H1 (cell line): Measurements from ENCODE around the gene KCTD10. TPM values are rescaled to one million over a fixed set of nuclear protein-coding genes. Genes with fewer than 3 reads are reported as not detected.

ENCODE experiments used
- CHD1 ChIP-seq: IDR thresholded peaks from 2 replicates; pipeline ENCODE4 v1.6.1; 2012; ENCODE audit warnings: low read depth, low read length, improper control_type of control experiment
- E2F6 ChIP-seq: IDR thresholded peaks from 2 replicates; pipeline ENCODE4 v1.6.1; 2012; ENCODE audit warnings: inconsistent platforms
- FOSL1 ChIP-seq: IDR thresholded peaks from 2 replicates; pipeline ENCODE4 v1.6.1; 2011; ENCODE audit warnings: mild to moderate bottlenecking, low read depth, low read length, moderate library complexity; ENCODE audit not compliant: insufficient read depth
- KDM5A ChIP-seq: fragments of 200-600 bp; IDR thresholded peaks from 2 replicates; pipeline ENCODE4 v1.7.1; 2012; ENCODE audit warnings: mild to moderate bottlenecking, low read length, inconsistent platforms, mixed read lengths
- RAD21 ChIP-seq, 2 experiments: IDR thresholded peaks in 1 of 2; conservative IDR thresholded peaks in 1 of 2; 2 replicates each; pipeline ENCODE4 v1.6.1; 2011; ENCODE audit warnings: low read depth in 2 of 2, low read length in 2 of 2, improper control_type of control experiment in 1 of 2, inconsistent platforms in 1 of 2, mild to moderate bottlenecking in 1 of 2, moderate library complexity in 1 of 2
- RXRA ChIP-seq: IDR thresholded peaks from 2 replicates; pipeline ENCODE4 v1.6.1; 2011; ENCODE audit warnings: low read depth, mild to moderate bottlenecking, low read length, moderate library complexity; ENCODE audit not compliant: insufficient read depth
- SP2 ChIP-seq: IDR thresholded peaks from 2 replicates; pipeline ENCODE4 v1.6.1; 2012; ENCODE audit warnings: mild to moderate bottlenecking, low read length, inconsistent platforms
- ZNF274 ChIP-seq: IDR thresholded peaks from 2 replicates; pipeline ENCODE4 v1.7.0; 2012; ENCODE audit warnings: low read length, borderline replicate concordance; ENCODE audit errors: extremely low read depth
- polyA plus RNA-seq, 7 experiments: library from polyadenylated mRNA; depleted of rRNA in 3 of 7; stranded (reverse) in 5 of 7; unstranded in 2 of 7; fragments of >200 nt in 5 of 7; fragments of 200-250 nt in 2 of 7; gene quantifications; 1 replicate in 5 of 7; 2 replicates in 1 of 7; 4 replicates in 1 of 7; pipeline versions ENCODE4 v1.2.1 to v1.2.3, GENCODE V29; 2011 to 2013; ENCODE audit warnings: missing spikeins in 2 of 7, mixed read lengths in 2 of 7
- total RNA-seq: library from RNA; stranded (reverse); fragmentation: NEBNext Ultra II Directional; extraction: Animal tissue kit (Norgen Biotek cat#: 25700); gene quantifications from 2 replicates; pipeline ENCODE4 v1.2.1, GENCODE V29; 2021
- TF ChIP-seq, protein P1 (sequence below), 3 experiments: IDR thresholded peaks; 1 replicate in 2 of 3; 2 replicates in 1 of 3; pipeline versions ENCODE4 v1.5.1 to v1.6.1; 2011; ENCODE audit warnings: low read length in 3 of 3, mild to moderate bottlenecking in 3 of 3, inconsistent platforms in 2 of 3, low read depth in 1 of 3, moderate library complexity in 1 of 3; ENCODE audit not compliant: insufficient read depth in 1 of 3; ENCODE audit errors: control extremely low read depth in 1 of 3

Gene KCTD10
- total and polyA plus RNA-seq, 2 of the 8 experiments (the other 6 are each of a cell fraction or from before 2014, with no cell fraction given): 45.3 to 52.4 TPM

GRCh38 chr12:109489016-109489954, 12.2 kb upstream of the KCTD10 start (continued):
- TF ChIP-seq RAD21 (IDR thresholded peaks at IDR 0.05 in 1 of 2, conservative IDR thresholded peaks at IDR 0.05 in 1 of 2; ENCODE audit: low read depth in 2 of 2, low read length in 2 of 2): no peak
- TF ChIP-seq CHD1: no peak
- no peak for TF ChIP-seq E2F6
- no peak for TF ChIP-seq KDM5A
- TF ChIP-seq, protein P1, sequence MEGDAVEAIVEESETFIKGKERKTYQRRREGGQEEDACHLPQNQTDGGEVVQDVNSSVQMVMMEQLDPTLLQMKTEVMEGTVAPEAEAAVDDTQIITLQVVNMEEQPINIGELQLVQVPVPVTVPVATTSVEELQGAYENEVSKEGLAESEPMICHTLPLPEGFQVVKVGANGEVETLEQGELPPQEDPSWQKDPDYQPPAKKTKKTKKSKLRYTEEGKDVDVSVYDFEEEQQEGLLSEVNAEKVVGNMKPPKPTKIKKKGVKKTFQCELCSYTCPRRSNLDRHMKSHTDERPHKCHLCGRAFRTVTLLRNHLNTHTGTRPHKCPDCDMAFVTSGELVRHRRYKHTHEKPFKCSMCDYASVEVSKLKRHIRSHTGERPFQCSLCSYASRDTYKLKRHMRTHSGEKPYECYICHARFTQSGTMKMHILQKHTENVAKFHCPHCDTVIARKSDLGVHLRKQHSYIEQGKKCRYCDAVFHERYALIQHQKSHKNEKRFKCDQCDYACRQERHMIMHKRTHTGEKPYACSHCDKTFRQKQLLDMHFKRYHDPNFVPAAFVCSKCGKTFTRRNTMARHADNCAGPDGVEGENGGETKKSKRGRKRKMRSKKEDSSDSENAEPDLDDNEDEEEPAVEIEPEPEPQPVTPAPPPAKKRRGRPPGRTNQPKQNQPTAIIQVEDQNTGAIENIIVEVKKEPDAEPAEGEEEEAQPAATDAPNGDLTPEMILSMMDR (IDR thresholded peaks at IDR 0.05; ENCODE audit: control extremely low read depth in 1 of 3, insufficient read depth in 1 of 3, low read depth in 1 of 3, low read length in 3 of 3): no peak
- TF ChIP-seq ZNF274: no peak
- TF ChIP-seq FOSL1: no peak
- TF ChIP-seq SP2: no peak
- no peak for TF ChIP-seq RXRA
